GM23338 (cell line): ENCODE data around the gene GOLGA7B. TPM values are rescaled to one million over a fixed set of nuclear protein-coding genes. Genes with fewer than 3 reads are reported as not detected.

Experiments
- ATAC-seq: fragments of 200-7000 bp; cut with Tn5 transposase; 3 replicates; pipeline ENCODE4 v1.9.1; 2020
- DNase-seq: peaks from one replicate; pipeline ENCODE4 v3.0.0-alpha.2; 2015; ENCODE audit warnings: low spot score
- H2AFZ ChIP-seq: fragments of 200-600 bp; sonication (generic); 2 replicates; pipeline ENCODE4 v1.8.0; 2016; ENCODE audit warnings: antibody characterized with exemption, mild to moderate bottlenecking, moderate library complexity
- H3F3A ChIP-seq: fragments of 200-600 bp; sonication (generic); replicated peaks from 2 replicates; pipeline ENCODE4 v1.8.0; 2017; ENCODE audit warnings: antibody characterized with exemption, mixed run types, low read depth
- H3K27ac ChIP-seq: fragments of 200-600 bp; sonication (generic); 2 replicates; pipeline ENCODE4 v1.6.1; 2016; ENCODE audit warnings: low read depth
- H3K27me3 ChIP-seq: fragments of 200-600 bp; sonication (generic); 2 replicates; pipeline ENCODE4 v1.8.0; 2016; ENCODE audit warnings: mild to moderate bottlenecking, mixed run types, moderate library complexity; ENCODE audit not compliant: insufficient read depth
- H3K36me3 ChIP-seq: fragments of 200-600 bp; sonication (generic); 2 replicates; pipeline ENCODE4 v1.8.0; 2016; ENCODE audit warnings: mild to moderate bottlenecking; ENCODE audit not compliant: insufficient read depth
- H3K4me1 ChIP-seq: fragments of 200-600 bp; sonication (generic); 2 replicates; pipeline ENCODE4 v1.8.0; 2016; ENCODE audit warnings: mild to moderate bottlenecking, moderate library complexity; ENCODE audit not compliant: insufficient read depth
- H3K4me2 ChIP-seq: fragments of 200-600 bp; sonication (generic); 2 replicates; pipeline ENCODE4 v1.7.1; 2017; ENCODE audit warnings: mixed run types
- H3K4me3 ChIP-seq: fragments of 200-600 bp; sonication (generic); 2 replicates; pipeline ENCODE4 v1.6.1; 2016; ENCODE audit warnings: mixed run types
- H3K79me2 ChIP-seq: fragments of 200-600 bp; sonication (generic); replicated peaks from 2 replicates; pipeline ENCODE4 v1.8.0; 2017; ENCODE audit warnings: mild to moderate bottlenecking; ENCODE audit not compliant: insufficient read depth
- H3K9me2 ChIP-seq: fragments of 200-600 bp; sonication (generic); 2 replicates; pipeline ENCODE4 v1.8.0; 2017; ENCODE audit not compliant: insufficient read depth
- H4K20me1 ChIP-seq: fragments of 200-600 bp; sonication (generic); replicated peaks from 2 replicates; pipeline ENCODE4 v1.8.0; 2017; ENCODE audit warnings: mild to moderate bottlenecking; ENCODE audit not compliant: insufficient read depth
- H3K27ac Mint-ChIP-seq: 2 replicates; pipeline ENCODE4 v1.8.0; 2020; ENCODE audit warnings: inconsistent platforms, mild to moderate bottlenecking, moderate library complexity, mixed read lengths
- H3K27me3 Mint-ChIP-seq: 3 replicates; pipeline ENCODE4 v1.8.0; 2022; ENCODE audit warnings: low read depth, mild to moderate bottlenecking, moderate library complexity, mixed read lengths, inconsistent platforms; ENCODE audit not compliant: insufficient read depth, poor library complexity
- H3K36me3 Mint-ChIP-seq: 3 replicates; pipeline ENCODE4 v1.8.0; 2021; ENCODE audit warnings: low read depth, mild to moderate bottlenecking, inconsistent platforms, moderate library complexity, mixed read lengths
- H3K4me1 Mint-ChIP-seq: 3 replicates; pipeline ENCODE4 v1.8.0; 2020; ENCODE audit warnings: mild to moderate bottlenecking, inconsistent platforms, mixed read lengths
- H3K4me3 Mint-ChIP-seq: 3 replicates; pipeline ENCODE4 v1.8.0; 2021; ENCODE audit warnings: moderate library complexity, mild to moderate bottlenecking, inconsistent platforms, mixed read lengths
- H3K9me3 Mint-ChIP-seq: 3 replicates; pipeline ENCODE4 v1.8.0; 2020; ENCODE audit warnings: moderate library complexity, mild to moderate bottlenecking, inconsistent platforms, mixed read lengths
- EZH2 ChIP-seq: fragments of 200-600 bp; sonication (generic); IDR thresholded peaks from one replicate; pipeline ENCODE4 v1.8.0; 2017; ENCODE audit warnings: antibody characterized with exemption, mild to moderate bottlenecking, low read depth; ENCODE audit not compliant: unreplicated experiment
- EZH2phosphoT487 ChIP-seq: fragments of 200-600 bp; sonication (generic); IDR thresholded peaks from one replicate; pipeline ENCODE4 v1.8.1; 2018; ENCODE audit warnings: antibody characterized with exemption; ENCODE audit not compliant: unreplicated experiment
- REST ChIP-seq: IDR thresholded peaks from one replicate; pipeline ENCODE4 v1.6.1; 2018; ENCODE audit warnings: antibody characterized with exemption; ENCODE audit not compliant: unreplicated experiment
- ZNF114 ChIP-seq: fragments of 250-450 bp; sonication (Bioruptor Pico); IDR thresholded peaks from 2 replicates; pipeline ENCODE4 v1.5.0; 2020; ENCODE audit warnings: mild to moderate bottlenecking, moderate library complexity
- polyA plus RNA-seq: library from polyadenylated mRNA; unstranded; fragments of >200 nt; fragmentation: Nextera tagmentation; extraction: Ambion mirVana; gene quantifications from 2 replicates; pipeline ENCODE4 v1.2.1, GENCODE V29; 2016
- total RNA-seq: library from RNA; depleted of rRNA; stranded (reverse); fragments of >200 nt; shearing (Covaris generic); gene quantifications from 2 replicates; pipeline ENCODE4 v1.2.3, GENCODE V29; 2014
- TF ChIP-seq, protein P1 (sequence below): IDR thresholded peaks from 2 replicates; pipeline ENCODE4 v1.6.1; 2016; ENCODE audit warnings: antibody characterized with exemption
- TF ChIP-seq, protein P2 (sequence below), 2 experiments: fragments of 200-600 bp in 1 of 2; sonication (generic) in 1 of 2; conservative IDR thresholded peaks; 2 replicates each; pipeline versions ENCODE4 v1.5.1 to v1.6.1; 2016 to 2017; ENCODE audit warnings: antibody characterized with exemption in 2 of 2, low read depth in 2 of 2, mild to moderate bottlenecking in 2 of 2, moderate library complexity in 1 of 2
- TF ChIP-seq, protein P3 (sequence below): fragments of 250-450 bp; sonication (Bioruptor Pico); IDR thresholded peaks from 2 replicates; pipeline ENCODE4 v1.5.0; 2020; ENCODE audit warnings: mild to moderate bottlenecking, moderate library complexity

Gene GOLGA7B
- total and polyA plus RNA-seq, 2 experiments from 2014 or later, result 0.14 to 0.15 TPM

DNA sequence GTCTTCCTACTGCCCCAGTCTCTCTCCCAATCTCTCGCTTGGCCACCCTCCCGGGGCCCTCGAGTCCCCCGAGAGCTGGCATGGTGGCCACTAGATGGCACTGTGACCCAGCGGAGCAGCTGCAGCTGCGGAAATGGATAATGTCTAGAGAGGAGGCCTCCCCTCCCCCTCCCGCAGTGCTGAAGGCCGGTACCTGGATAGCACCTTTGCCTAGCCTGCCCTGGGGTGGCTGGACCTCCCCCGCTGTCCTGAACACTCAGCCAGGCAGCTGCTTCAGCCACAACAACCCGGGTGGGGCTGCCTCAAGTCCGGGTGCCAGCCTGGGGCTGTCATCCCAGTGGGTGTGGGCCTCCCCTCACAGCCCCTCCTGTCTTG lies 65.2 kb downstream of the GOLGA7B start (continued):
- TF ChIP-seq REST (no peak), ZNF114 (CRISPR knock-in tag) (peak; percentile 39; the same call in 1 of the 2 replicates), EZH2phosphoT487 (no peak), EZH2 (no peak)
- TF ChIP-seq, protein P1, sequence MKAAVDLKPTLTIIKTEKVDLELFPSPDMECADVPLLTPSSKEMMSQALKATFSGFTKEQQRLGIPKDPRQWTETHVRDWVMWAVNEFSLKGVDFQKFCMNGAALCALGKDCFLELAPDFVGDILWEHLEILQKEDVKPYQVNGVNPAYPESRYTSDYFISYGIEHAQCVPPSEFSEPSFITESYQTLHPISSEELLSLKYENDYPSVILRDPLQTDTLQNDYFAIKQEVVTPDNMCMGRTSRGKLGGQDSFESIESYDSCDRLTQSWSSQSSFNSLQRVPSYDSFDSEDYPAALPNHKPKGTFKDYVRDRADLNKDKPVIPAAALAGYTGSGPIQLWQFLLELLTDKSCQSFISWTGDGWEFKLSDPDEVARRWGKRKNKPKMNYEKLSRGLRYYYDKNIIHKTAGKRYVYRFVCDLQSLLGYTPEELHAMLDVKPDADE, result no peak
- TF ChIP-seq, protein P2, sequence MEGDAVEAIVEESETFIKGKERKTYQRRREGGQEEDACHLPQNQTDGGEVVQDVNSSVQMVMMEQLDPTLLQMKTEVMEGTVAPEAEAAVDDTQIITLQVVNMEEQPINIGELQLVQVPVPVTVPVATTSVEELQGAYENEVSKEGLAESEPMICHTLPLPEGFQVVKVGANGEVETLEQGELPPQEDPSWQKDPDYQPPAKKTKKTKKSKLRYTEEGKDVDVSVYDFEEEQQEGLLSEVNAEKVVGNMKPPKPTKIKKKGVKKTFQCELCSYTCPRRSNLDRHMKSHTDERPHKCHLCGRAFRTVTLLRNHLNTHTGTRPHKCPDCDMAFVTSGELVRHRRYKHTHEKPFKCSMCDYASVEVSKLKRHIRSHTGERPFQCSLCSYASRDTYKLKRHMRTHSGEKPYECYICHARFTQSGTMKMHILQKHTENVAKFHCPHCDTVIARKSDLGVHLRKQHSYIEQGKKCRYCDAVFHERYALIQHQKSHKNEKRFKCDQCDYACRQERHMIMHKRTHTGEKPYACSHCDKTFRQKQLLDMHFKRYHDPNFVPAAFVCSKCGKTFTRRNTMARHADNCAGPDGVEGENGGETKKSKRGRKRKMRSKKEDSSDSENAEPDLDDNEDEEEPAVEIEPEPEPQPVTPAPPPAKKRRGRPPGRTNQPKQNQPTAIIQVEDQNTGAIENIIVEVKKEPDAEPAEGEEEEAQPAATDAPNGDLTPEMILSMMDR (conservative IDR thresholded peaks at IDR 0.05; ENCODE audit: low read depth in 2 of 2), result peak; percentile 82 to 96

DNA sequence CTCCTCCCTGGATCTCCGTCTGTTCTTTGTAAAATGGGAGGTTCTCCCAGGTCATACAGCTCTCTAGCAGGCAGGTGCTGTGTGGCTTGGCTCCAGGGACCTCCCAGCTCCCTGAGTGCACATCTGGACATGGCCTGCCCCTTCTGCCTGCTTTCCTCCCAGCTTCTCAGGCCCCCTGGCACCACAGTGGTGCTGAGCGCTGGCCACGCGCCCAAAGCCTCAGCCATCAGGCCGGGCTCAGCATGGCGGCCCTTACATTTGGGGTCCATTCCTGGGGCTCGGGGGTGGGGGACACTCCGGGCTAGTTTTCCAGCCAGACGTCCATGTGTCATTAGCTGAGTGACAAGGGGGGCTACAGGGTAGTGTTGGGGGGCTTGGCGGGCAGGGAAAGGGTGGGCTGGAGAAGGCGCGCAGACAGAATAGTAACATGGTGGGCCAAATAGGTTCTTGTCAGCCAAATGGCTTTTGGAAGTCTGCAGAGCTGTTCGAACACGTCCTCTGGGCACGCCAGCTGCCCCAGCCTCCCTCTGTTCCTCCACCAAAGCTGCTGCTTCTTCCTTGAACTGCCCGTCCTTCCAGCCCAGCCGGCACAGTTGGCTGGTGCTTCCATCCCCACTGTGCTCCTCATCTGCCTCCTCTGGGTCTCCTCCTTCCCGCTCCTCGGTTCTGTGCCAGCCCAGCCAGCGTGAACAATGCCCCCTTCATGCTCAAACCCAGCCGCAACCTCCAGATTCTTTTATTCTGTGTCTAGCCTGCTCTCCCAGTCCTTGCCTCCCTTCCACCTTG lies 65.9 kb downstream of the GOLGA7B start:
- no peaks in the 10 kb centered on the region for H4K20me1 ChIP-seq
- Mint-ChIP-seq H3K27me3 (peaks cover 7% of the 10 kb centered on the region), H3K27ac (no peak overlapping the region), H3K4me3 (no peak overlapping the region), H3K36me3 (no peaks in the 10 kb centered on the region), H3K4me1 (peaks cover 9% of the 10 kb centered on the region; the same call in 2 of the 3 replicates), H3K9me3 (no peaks in the 10 kb centered on the region)
- H3K79me2 ChIP-seq, result no peaks in the 10 kb centered on the region
- no peak for DNase-seq
- no peaks in the 10 kb centered on the region for H3F3A ChIP-seq
- H3K4me2 ChIP-seq, result no peak overlapping the region
- H3K36me3 ChIP-seq, result no peaks in the 10 kb centered on the region
- H2AFZ ChIP-seq, result no peak overlapping the region
- ATAC-seq, result no peak
- no peaks in the 10 kb centered on the region; the same call in 1 of the 2 replicates for H3K4me1 ChIP-seq
- no peak overlapping the region for H3K4me3 ChIP-seq
- H3K27ac ChIP-seq, result no peak overlapping the region
- H3K27me3 ChIP-seq, result no peaks in the 10 kb centered on the region
- H3K9me2 ChIP-seq, result no peaks in the 10 kb centered on the region
- TF ChIP-seq, protein P2 (conservative IDR thresholded peaks at IDR 0.05; ENCODE audit: low read depth in 2 of 2), result no peak
- no peak for TF ChIP-seq ZNF114 (CRISPR knock-in tag)
- TF ChIP-seq, protein P3, sequence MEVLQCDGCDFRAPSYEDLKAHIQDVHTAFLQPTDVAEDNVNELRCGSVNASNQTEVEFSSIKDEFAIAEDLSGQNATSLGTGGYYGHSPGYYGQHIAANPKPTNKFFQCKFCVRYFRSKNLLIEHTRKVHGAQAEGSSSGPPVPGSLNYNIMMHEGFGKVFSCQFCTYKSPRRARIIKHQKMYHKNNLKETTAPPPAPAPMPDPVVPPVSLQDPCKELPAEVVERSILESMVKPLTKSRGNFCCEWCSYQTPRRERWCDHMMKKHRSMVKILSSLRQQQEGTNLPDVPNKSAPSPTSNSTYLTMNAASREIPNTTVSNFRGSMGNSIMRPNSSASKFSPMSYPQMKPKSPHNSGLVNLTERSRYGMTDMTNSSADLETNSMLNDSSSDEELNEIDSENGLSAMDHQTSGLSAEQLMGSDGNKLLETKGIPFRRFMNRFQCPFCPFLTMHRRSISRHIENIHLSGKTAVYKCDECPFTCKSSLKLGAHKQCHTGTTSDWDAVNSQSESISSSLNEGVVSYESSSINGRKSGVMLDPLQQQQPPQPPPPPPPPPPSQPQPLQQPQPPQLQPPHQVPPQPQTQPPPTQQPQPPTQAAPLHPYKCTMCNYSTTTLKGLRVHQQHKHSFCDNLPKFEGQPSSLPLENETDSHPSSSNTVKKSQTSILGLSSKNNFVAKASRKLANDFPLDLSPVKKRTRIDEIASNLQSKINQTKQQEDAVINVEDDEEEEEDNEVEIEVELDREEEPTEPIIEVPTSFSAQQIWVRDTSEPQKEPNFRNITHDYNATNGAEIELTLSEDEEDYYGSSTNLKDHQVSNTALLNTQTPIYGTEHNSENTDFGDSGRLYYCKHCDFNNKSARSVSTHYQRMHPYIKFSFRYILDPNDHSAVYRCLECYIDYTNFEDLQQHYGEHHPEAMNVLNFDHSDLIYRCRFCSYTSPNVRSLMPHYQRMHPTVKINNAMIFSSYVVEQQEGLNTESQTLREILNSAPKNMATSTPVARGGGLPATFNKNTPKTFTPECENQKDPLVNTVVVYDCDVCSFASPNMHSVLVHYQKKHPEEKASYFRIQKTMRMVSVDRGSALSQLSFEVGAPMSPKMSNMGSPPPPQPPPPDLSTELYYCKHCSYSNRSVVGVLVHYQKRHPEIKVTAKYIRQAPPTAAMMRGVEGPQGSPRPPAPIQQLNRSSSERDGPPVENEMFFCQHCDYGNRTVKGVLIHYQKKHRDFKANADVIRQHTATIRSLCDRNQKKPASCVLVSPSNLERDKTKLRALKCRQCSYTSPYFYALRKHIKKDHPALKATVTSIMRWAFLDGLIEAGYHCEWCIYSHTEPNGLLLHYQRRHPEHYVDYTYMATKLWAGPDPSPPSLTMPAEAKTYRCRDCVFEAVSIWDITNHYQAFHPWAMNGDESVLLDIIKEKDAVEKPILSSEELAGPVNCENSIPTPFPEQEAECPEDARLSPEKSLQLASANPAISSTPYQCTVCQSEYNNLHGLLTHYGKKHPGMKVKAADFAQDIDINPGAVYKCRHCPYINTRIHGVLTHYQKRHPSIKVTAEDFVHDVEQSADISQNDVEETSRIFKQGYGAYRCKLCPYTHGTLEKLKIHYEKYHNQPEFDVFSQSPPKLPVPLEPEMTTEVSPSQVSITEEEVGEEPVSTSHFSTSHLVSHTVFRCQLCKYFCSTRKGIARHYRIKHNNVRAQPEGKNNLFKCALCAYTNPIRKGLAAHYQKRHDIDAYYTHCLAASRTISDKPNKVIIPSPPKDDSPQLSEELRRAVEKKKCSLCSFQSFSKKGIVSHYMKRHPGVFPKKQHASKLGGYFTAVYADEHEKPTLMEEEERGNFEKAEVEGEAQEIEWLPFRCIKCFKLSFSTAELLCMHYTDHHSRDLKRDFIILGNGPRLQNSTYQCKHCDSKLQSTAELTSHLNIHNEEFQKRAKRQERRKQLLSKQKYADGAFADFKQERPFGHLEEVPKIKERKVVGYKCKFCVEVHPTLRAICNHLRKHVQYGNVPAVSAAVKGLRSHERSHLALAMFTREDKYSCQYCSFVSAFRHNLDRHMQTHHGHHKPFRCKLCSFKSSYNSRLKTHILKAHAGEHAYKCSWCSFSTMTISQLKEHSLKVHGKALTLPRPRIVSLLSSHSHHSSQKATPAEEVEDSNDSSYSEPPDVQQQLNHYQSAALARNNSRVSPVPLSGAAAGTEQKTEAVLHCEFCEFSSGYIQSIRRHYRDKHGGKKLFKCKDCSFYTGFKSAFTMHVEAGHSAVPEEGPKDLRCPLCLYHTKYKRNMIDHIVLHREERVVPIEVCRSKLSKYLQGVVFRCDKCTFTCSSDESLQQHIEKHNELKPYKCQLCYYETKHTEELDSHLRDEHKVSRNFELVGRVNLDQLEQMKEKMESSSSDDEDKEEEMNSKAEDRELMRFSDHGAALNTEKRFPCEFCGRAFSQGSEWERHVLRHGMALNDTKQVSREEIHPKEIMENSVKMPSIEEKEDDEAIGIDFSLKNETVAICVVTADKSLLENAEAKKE, result no peak
